HG02840 (cell line): ENCODE results near the gene CLIP2.
"Not testable (repeated sequence)": the region's sequence is repeated elsewhere in the genome, so short reads cannot be mapped to it uniquely, and the experiment has no call there.

Experiments used
- ATAC-seq: cut with Tn5 transposase; IDR thresholded peaks from one replicate; pipeline ENCODE4 v1.9.1; 2021; ENCODE audit warnings: mild to moderate bottlenecking, moderate library complexity, moderate number of reproducible peaks; ENCODE audit not compliant: unreplicated experiment, low FRiP score

CLIP2 gene

DNA sequence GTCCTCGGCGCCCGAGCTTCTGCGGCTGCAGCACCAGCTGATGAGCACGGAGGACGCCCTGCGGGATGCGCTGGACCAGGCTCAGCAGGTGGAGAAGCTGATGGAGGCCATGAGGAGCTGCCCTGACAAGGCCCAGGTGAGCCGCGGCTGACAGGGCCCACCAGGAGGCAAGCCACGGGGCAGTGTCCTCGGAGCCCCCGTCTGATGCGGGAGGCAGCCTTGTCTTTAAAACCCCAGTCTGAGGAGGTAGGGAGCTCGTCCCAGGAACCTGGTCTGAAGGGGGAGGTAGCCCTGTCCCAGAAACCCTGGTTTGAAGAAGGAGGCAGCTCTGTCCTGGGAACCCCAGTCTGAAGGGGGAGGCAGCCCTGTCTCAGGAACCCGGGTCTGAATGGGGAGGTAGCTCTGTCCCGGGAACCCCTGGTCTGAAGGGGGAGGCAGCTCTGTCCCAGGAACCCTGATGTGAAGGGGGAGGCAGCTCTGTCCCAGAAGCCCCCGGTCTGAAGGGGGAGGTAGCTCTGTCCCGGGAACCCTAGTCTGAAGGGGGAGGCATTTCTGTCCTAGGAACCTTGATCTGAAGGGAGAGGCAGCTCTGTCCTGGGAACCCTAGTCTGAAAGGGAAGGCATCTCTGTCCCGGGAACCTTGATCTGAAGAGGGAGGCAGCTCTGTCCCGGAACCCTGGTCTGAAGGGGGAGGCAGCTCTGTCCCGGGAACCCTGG lies 111.4 kb downstream of the CLIP2 start:
- no peak for ATAC-seq

DNA sequence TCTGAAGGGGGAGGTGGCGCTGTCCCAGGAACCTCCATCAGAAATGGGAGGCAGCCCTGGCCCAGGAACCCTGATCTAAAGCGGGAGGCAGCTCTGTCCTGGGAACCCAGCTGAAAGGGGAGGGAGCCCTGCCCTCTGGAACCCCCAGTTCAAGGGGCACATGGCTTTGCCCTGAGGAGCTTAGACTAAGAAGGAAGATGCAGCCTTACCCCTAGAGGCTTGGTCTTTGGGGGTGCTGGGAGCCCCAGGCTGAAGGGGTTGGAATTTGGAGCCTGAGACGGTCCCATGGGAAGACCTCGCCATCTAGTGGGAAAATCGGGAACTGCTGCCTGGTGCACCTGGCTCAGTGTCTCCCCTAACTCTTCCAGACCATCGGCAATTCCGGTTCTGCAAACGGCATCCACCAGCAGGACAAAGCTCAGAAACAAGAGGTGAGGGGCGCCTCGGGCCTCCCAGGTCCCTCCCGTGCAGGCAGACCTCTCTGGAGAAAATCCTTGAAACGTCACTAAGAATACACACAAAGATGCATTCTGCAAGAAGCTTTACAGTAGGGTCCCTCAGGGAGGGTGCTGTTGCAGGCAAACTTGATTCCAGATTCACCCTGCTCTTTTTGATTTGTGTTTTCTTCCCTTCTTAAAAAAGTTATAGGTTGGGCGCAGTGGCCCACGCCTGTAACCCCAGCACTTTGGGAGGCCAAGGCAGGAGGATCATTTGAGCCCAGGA lies 112.1 kb downstream of the CLIP2 start:
- no peak for ATAC-seq

DNA sequence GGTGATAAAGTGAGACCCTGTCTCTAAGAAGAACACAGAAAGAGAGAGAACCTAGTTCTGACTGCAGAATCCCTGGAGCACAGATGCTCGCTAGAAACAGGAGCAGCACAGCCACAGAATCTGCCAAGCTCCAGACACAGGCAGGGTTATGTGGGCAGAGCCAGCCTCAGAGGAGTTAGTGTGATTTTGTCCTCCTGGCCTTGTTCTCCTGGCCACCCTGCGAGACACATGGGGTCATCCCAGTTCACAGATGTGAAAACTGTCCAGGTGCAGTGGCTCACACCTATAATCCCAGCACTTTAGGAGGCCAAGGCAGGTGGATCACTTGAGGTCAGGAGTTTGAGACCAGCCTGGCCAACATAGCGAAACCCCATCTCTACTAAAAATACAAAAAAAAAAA lies 113.5 kb downstream of the CLIP2 start:
- not testable (repeated sequence) for ATAC-seq

DNA sequence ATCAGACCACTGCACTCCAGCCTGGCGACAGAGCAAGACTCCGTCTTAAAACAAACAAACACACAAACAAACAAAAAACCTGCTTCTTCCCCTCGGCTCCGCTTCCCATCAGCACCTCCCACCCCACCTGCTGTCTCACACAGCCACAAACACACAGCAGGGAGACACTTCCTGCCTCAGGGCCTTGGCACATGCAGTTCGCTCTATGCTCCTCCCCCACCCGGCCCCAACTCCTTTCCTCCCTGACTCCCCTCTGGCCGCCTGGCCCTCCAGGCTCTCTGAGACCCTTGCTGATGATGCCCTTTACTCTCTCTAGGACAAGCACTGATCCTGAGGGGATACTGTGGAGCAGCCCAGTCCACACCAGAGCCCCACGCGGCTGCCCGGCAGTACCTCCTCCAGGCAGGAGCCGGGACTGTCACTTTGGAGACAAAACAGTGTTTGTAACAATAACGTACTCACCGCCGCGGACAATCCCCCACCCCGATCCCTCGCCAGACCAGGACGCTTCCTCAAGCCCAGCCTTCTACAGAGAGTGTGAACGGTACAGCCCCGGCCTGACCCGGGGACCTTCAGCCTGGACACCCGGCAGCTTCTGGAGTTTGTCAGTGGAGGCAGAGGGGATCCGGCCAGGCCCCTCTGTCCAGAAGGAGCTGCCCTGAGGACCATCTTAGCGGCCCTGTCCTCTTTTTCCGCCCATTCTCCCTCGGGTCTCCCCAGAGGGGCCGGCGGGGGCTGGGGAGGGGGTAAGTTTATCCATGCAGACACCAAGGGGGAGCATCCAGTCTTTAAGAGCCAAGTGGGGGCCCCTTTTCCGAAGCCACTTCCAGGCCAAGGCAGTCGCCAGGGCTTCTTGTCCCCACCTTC lies 114.5 kb downstream of the CLIP2 start:
- no peak for ATAC-seq

DNA sequence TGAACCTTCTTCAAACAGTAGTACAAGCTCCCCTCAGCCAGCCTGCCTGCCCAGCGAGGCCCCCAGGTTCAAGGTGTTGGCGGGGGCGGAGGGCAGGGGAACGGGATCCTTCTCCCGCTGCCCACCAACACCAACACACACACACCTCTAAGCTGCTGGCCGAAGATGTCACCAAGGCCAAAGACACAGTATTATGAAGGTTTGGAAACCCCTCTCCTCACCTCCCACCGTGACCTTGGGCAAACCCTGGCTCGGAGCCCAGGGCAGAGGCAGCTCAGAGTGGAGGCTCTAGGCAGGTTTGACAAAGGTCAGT lies 115.1 kb downstream of the CLIP2 start:
- ATAC-seq, result no peak

DNA sequence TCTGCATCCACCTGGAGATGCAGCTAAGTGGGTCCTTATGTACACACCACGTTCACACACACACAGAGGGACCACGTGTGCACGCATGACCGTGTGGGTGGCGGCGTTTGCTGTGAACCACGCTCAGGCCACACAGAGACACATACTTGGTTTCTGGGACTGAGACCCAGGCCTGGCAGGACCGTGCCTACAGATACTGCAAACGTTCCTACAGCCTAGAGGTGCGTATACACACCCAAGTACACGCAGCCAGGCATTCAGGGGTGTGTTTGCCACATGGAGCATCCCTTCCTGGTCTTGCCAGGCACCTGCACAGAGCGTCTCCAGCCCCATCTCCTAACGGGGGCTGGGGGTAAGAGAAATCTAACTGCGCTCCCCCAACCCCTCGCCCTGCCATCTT lies 115.5 kb downstream of the CLIP2 start:
- no peak for ATAC-seq

DNA sequence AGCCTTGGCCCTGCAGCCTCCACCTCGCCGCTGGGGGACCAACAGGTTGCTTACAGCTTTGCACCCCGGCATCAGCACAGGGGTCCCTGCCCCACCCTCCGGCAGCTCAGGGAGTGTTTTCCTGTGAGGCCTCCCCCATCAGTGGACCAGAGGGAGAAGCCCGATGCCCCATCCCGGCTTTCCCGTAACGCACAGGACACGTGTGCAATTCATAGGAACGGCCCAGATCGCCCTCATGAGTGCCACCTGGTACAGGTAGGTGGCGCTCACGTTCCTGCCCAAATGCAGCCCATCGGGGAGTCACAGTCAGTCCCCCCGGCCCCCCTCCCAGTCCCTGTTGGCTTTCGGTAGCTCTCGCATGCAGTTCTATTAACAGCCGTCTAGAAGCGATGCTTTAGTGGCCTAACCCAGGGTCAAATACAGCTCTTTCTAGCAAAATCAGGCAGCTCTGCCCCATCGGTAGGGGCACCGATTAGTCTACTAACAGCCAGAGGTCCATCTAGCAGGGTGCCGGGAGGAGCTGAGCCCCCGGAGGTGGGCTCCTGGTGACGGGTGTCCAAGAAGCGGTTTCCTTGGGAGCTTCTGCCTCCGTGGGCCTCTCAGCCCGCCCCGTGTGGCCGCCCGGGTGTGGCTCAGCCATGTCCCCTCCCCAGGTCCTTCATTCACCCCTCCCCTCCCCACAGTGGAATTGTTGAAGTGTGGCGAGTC lies 116.1 kb downstream of the CLIP2 start:
- ATAC-seq, result no peak

DNA sequence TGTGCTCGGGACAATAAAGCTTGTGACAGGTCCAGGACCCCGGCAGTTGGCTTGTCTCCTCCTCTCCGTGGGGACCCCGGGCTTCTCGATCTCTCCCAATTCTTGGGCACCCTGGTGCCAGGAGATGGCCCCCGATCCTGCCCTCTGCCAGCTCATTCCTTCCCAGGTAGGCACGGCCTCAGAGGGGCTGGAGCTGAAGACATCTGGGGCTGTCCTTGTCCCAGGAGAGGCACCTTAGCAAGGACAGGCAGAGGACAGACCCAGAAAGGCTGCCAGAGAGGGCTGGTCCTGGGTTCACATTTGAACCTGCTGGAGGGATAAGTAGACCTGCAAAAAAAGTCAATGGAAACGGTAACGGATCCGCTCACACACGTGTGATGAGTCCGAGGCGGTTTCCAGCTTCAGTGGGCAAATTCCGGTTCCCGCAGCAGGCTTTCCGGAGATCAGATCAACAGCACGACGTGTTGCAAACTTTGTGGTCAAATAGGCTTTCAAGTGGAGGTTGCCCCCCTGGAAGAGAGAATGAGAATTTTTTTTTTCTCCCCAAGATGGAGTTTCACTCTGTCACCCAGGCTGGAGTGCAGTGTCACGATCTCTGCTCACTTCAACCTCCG lies 116.8 kb downstream of the CLIP2 start:
- ATAC-seq, result no peak

DNA sequence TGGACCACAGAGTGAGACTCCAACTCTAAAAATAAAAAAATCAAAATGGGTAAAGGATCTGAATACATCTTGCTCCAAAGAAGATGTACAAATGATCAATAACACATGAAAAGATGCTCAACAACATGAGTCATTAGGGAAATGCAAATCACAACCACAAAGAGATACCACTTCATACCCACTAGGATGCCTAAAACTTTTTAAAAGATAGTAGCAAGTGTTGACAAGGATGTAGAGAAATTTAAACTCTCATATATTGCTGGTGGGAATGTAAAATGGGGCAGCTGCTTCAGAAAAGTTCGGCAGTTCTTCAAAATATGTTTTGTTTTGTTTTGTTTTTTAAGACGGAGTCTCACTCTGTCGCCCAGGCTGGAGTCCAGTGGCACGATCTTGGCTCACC lies 118.8 kb downstream of the CLIP2 start:
- no peak for ATAC-seq

DNA sequence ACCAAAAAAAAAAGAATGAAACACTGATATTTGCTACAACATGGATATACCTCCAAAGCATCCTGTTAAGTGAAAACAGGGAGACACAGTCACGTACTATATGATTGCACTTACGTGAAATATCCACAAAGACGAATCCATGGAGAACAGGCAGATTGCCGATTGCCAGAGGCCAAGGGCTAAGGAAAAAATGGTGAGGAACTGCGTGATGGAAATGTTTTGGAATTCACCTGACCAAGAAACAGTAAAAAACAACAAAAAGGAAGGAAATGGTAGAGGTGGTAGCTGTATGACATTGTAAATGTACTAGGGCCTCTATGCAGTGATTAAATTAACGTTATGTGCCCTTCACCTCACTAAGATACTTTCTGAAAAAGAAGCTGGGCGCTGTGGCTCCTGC lies 120.4 kb downstream of the CLIP2 start:
- no peak for ATAC-seq

DNA sequence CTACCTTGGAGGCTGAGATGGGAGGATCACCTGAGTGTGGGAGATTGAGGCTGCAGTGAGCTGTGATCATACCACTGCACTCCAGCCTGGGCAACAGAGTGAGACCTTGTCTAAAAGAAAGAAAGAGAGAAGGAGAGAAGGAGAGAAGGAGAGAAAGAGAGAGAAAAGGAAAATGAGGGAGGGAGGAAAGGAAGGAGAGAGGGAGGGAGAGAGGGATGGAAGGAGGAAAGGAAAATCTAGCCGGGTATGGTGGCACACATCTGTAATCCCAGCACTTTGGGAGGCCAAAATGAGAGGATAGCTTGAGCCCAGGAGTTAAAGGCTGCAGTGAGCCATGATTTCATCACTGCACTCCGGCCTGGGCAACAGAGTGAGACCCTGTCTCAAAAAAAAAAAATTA lies 121.6 kb downstream of the CLIP2 start:
- no peak for ATAC-seq

DNA sequence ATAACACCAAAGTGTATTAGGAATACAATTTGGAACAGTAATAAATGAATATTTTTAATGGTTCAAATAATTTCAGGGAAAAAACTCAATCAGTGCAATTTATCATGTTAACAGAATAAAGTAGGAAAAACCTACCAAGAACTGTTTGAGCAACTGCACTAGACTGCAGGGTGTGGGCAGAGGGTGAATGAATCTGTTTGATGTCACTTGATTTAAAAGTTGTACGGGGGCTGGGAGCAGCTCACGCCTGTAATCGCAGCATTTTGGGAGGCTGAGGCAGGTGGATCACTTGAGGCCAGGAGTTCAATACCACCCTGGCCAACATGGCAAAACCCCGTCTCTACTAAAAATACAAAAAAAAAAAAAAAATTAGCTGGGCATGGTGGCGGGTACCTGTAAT lies 122.4 kb downstream of the CLIP2 start:
- ATAC-seq, result not testable (repeated sequence)

DNA sequence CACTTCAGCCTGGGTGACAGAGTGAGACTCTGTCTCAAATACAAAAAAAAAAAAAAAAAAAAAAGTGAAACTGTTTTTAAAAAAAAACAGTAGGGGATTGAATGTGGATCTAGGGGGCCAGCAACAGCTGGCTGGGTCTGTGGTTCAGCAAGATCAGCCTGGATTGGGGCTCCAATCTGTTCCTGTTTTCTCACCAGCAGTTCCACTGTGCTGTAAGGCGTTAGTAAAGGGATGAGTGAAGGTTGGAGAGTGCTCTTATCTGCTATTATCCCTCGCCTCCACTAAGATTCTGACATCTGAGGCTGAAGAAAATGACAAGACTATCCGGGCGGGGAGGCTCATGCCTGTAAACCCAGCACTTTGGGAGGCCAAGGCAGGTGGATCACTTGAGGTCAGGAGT lies 122.8 kb downstream of the CLIP2 start:
- no peak for ATAC-seq

DNA sequence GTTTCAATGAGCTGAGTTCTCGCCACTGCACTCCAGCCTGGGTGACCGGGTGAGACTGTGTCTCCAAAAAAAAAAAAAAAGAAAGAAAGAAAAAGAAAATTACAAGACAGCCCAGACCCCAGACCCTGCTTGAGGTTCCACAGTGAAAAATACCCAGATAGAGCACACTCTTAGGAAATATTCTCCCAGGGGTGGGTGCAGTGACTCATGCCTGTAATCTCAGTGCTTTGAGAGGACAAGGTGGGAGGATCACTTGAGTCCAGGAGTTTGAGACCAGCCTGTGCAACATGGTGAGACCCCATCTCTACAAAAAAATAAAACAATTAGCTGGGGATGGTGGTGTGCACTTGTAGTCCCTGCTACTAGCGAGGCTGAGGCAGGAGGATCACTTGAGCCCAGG lies 123.4 kb downstream of the CLIP2 start:
- ATAC-seq, result no peak

DNA sequence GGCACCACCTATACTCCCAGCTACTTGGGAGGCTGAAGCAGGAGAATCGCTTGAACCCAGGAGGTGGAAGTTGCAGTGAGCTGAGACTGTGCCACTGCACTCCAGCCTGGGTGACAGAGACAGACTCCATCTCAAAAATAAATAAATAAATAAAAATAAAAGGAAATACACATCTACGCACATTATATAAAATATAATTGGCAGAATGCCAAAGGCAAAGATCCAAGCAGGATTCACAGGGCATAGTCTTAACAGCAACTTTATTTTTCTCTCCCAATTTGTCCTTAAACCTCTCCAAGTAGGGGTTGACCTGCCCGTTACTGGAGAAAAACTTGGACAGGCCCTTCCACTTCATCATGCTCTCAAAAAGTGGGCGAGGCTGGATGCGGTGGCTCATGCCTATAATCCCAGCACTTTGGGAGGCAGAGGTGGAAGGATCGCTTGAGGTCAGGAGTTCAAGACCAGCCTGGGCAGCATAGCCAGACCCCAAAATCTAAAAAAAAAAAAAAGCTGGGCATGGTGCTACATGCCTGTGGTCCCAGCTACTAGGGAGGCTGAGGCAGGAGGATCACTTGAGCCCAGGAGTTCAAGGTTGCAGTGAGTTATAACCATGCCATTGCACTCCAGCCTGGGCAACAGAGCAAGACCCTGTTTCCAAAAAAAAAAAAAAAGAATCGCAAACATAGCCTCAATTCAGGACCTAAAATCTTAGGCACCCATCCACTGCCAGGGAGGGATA lies 125.6 kb downstream of the CLIP2 start:
- ATAC-seq, result not testable (repeated sequence)

DNA sequence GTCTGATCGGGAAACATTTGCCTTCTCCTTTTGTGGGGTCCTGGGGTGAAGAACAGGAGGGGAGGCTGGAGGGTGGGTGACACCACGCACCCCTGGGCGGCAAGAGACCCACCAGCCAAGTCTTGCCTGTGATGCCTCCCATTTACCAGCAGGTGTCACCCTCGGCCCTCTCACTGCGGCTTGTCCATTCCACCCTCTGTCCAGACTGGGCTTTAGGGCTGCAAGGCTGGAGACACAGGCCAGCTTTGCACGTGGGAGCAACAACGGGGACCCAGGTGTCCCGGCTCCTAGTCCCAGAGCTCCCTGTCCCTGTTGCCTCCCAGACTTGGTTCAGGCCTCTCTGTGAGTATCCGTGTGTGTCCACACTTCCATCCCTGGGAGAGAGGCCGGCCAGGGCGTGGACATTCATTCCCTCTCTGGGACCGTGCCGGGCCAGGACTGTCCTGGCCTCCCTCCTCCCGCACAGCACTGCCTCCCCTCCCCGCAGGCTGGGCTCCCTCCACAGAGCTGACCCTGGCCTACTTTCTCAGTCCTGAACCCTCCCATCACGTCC lies 128.3 kb downstream of the CLIP2 start:
- ATAC-seq, result no peak

DNA sequence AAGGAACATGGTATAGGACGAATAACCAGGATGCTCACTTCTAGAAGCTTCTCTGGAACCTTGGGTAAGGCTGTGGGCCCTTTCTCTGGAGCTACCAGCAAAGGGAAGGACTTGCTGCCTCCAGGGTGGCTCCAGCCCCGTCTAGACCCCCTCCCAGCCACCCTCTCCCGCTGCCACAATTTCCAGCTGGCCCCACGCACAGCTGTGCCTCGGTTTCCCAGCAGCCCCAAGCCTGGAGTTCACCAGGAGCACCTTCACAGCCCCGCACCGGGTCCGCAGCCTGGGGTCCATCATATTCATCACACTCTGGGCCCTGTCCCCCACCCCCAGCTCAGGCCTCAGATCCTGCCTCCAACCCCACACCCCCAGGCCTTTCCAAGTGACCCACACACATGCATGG lies 128.9 kb downstream of the CLIP2 start:
- no peak for ATAC-seq

DNA sequence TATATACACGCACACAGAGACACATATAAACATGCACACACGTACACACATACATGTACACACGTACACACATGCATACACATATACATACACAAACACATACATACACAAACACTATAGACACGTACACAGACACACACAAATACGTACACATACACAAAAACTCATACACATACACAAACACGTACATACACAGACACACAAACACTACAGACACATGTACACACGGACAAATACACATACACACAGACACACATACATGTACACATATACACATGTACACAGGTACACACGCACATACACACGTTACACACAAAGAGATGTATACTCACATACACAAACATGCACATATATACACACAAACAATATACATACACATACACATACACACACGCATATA lies 129.3 kb downstream of the CLIP2 start:
- no peak for ATAC-seq

DNA sequence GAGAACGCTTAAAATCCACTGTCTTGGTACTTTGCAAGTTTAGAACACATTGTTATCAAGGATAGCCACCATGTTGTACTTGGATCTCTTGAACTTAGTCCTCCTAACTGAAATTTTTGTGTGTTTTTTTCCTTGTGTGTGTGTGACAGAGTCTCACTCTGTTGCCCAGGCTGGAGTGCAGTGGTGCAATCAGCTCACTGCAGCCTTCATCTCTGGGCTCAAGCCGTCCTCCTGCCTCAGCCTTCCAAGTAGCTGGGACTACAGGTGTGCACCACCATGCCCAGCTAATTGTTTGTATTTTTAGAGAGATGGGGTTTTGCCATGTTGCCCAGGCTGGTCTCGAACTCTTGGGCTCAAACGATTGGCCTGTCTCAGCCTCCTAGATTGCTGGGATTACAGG lies 130.0 kb downstream of the CLIP2 start:
- not testable (repeated sequence) for ATAC-seq
